H1 (cell line): ENCODE measurements around the gene LPP.

Source experiments
- CBX8 ChIP-seq: fragments of 300-800, 300-1000 bp; sonication (generic); IDR thresholded peaks from 2 replicates; pipeline ENCODE4 v1.7.1; 2016; ENCODE audit warnings: low read depth, low read length, borderline replicate concordance
- CTCF ChIP-seq, 3 experiments: IDR thresholded peaks; 1 replicate in 2 of 3; 2 replicates in 1 of 3; pipeline versions ENCODE4 v1.5.1 to v1.6.1; 2011; ENCODE audit warnings: low read length in 3 of 3, mild to moderate bottlenecking in 3 of 3, inconsistent platforms in 2 of 3, low read depth in 1 of 3, moderate library complexity in 1 of 3; ENCODE audit not compliant: insufficient read depth in 1 of 3; ENCODE audit errors: control extremely low read depth in 1 of 3
- E2F6 ChIP-seq: IDR thresholded peaks from 2 replicates; pipeline ENCODE4 v1.6.1; 2012; ENCODE audit warnings: inconsistent platforms
- EP300 ChIP-seq, 2 experiments: IDR thresholded peaks; 1 replicate in 1 of 2; 2 replicates in 1 of 2; pipeline ENCODE4 v1.6.1; 2011 to 2012; ENCODE audit warnings: low read depth in 2 of 2, low read length in 2 of 2, mild to moderate bottlenecking in 2 of 2, borderline replicate concordance in 1 of 2, inconsistent platforms in 1 of 2, moderate library complexity in 1 of 2
- EZH2 ChIP-seq: fragments of 200-600 bp; sonication (generic); IDR thresholded peaks from 2 replicates; pipeline ENCODE4 v1.7.1; 2012; ENCODE audit warnings: low read depth, mild to moderate bottlenecking, moderate library complexity, low read length, inconsistent platforms; ENCODE audit not compliant: severe bottlenecking
- JUND ChIP-seq: IDR thresholded peaks from 2 replicates; pipeline ENCODE4 v1.6.1; 2011; ENCODE audit warnings: mild to moderate bottlenecking, improper control_type of control experiment, low read length
- KDM1A ChIP-seq: fragments of 200-600, 300-600 bp; sonication (generic); IDR thresholded peaks from 2 replicates; pipeline ENCODE4 v1.7.1; 2016; ENCODE audit warnings: mild to moderate bottlenecking, low read length, borderline replicate concordance
- POLR2AphosphoS5 ChIP-seq: IDR thresholded peaks from 2 replicates; pipeline ENCODE4 v1.6.1; 2011; ENCODE audit warnings: low read depth, low read length
- RAD21 ChIP-seq, 2 experiments: IDR thresholded peaks in 1 of 2; conservative IDR thresholded peaks in 1 of 2; 2 replicates each; pipeline ENCODE4 v1.6.1; 2011; ENCODE audit warnings: low read depth in 2 of 2, low read length in 2 of 2, improper control_type of control experiment in 1 of 2, inconsistent platforms in 1 of 2, mild to moderate bottlenecking in 1 of 2, moderate library complexity in 1 of 2
- SIN3A ChIP-seq, 2 experiments: IDR thresholded peaks in 1 of 2; conservative IDR thresholded peaks in 1 of 2; 2 replicates each; pipeline ENCODE4 v1.6.1; 2011 to 2012; ENCODE audit warnings: low read length in 2 of 2, improper control_type of control experiment in 1 of 2, low read depth in 1 of 2, mild to moderate bottlenecking in 1 of 2
- SRF ChIP-seq: IDR thresholded peaks from 2 replicates; pipeline ENCODE4 v1.6.1; 2011; ENCODE audit warnings: mild to moderate bottlenecking, low read depth, low read length, moderate library complexity
- SUZ12 ChIP-seq: fragments of 200-600 bp; sonication (generic); IDR thresholded peaks from 2 replicates; pipeline ENCODE4 v1.6.1; 2012; ENCODE audit warnings: mild to moderate bottlenecking, inconsistent platforms, low read length, moderate library complexity, mixed read lengths
- TAF1 ChIP-seq: IDR thresholded peaks from 2 replicates; pipeline ENCODE4 v1.6.1; 2011; ENCODE audit warnings: mild to moderate bottlenecking, low read depth, low read length
- TEAD4 ChIP-seq: IDR thresholded peaks from 2 replicates; pipeline ENCODE4 v1.6.1; 2012; ENCODE audit warnings: low read depth, low read length, inconsistent platforms, mixed read lengths

- no peak for TF ChIP-seq CBX8
- TF ChIP-seq CTCF (IDR thresholded peaks at IDR 0.05; ENCODE audit: control extremely low read depth in 1 of 3, insufficient read depth in 1 of 3, low read depth in 1 of 3, low read length in 3 of 3) = no peak
- no peak for TF ChIP-seq TEAD4
- TF ChIP-seq EZH2 = no peak
- TF ChIP-seq TAF1 = no peak
- TF ChIP-seq EP300 (IDR thresholded peaks at IDR 0.05; ENCODE audit: borderline replicate concordance in 1 of 2, low read depth in 2 of 2, low read length in 2 of 2) = no peak
- no peak for TF ChIP-seq KDM1A
- TF ChIP-seq E2F6 = no peak
- TF ChIP-seq POLR2AphosphoS5 = no peak
- no peak for TF ChIP-seq SRF
- TF ChIP-seq SIN3A (conservative IDR thresholded peaks at IDR 0.05 in 1 of 2, IDR thresholded peaks at IDR 0.05 in 1 of 2; ENCODE audit: low read depth in 1 of 2, low read length in 2 of 2) = no peak
- no peak for TF ChIP-seq RAD21 (IDR thresholded peaks at IDR 0.05 in 1 of 2, conservative IDR thresholded peaks at IDR 0.05 in 1 of 2; ENCODE audit: low read depth in 2 of 2, low read length in 2 of 2)
- no peak for TF ChIP-seq SUZ12
- no peak for TF ChIP-seq JUND
Observed at GRCh38 chr3:188524052-188524451, 370.1 kb downstream of the LPP start.
